Chondrocyte (in vitro differentiated cells): ENCODE results near the gene TEX44. TPM values are rescaled to one million over a fixed set of nuclear protein-coding genes. Genes with fewer than 3 reads are reported as not detected.
"Not testable (repeated sequence)": the region's sequence is repeated elsewhere in the genome, so short reads cannot be mapped to it uniquely, and the experiment has no call there.

Experiments
- DNase-seq: peaks from one replicate; pipeline ENCODE4 v3.0.0; 2021; ENCODE audit warnings: mixed read lengths, low spot score
- H3K27ac Mint-ChIP-seq: one replicate; pipeline ENCODE4 v1.8.0; 2021; ENCODE audit warnings: mild to moderate bottlenecking, moderate library complexity, mixed read lengths; ENCODE audit not compliant: unreplicated experiment
- H3K27me3 Mint-ChIP-seq: 2 replicates; pipeline ENCODE4 v1.8.0; 2021; ENCODE audit warnings: low read depth, mixed read lengths
- H3K36me3 Mint-ChIP-seq: 2 replicates; pipeline ENCODE4 v1.8.0; 2021; ENCODE audit warnings: low read depth, mixed read lengths
- H3K4me1 Mint-ChIP-seq: 2 replicates; pipeline ENCODE4 v1.8.0; 2021; ENCODE audit warnings: low read depth, mild to moderate bottlenecking, mixed read lengths
- H3K4me3 Mint-ChIP-seq: one replicate; pipeline ENCODE4 v1.8.0; 2021; ENCODE audit warnings: mild to moderate bottlenecking, moderate library complexity, mixed read lengths; ENCODE audit not compliant: unreplicated experiment
- H3K9me3 Mint-ChIP-seq: 2 replicates; pipeline ENCODE4 v1.8.0; 2021; ENCODE audit warnings: low read depth, mixed read lengths
- CTCF ChIP-seq: fragments of 200-600 bp; sonication (generic); IDR thresholded peaks from 2 replicates; pipeline ENCODE4 v1.5.0; 2021; ENCODE audit warnings: antibody characterized with exemption, mild to moderate bottlenecking, moderate library complexity
- total RNA-seq: library from RNA; stranded (reverse); gene quantifications from 3 replicates; pipeline ENCODE4 v1.2.1, GENCODE V29; 2021

TEX44 gene
- total RNA-seq, 1 donor from 2014 or later = not detected

- Mint-ChIP-seq H3K27ac (no peak overlapping the region), H3K27me3 (peaks cover under 1% of the 10 kb centered on the region), H3K9me3 (peaks cover 3% of the 10 kb centered on the region), H3K4me3 (no peak overlapping the region), H3K36me3 (no peaks in the 10 kb centered on the region), H3K4me1 (no peaks in the 10 kb centered on the region)
- no peak for TF ChIP-seq CTCF
- no peak for DNase-seq
Observed at GRCh38 chr2:231568098-231568784, 24.4 kb upstream of the TEX44 start.

GRCh38 chr2:231568785-231569435 is 23.8 kb upstream of the TEX44 start:
- DNase-seq = no peak
- H3K27ac Mint-ChIP-seq = no peak overlapping the region
- no peaks in the 10 kb centered on the region for H3K4me1 Mint-ChIP-seq
- no peaks in the 10 kb centered on the region for H3K36me3 Mint-ChIP-seq
- no peak overlapping the region for H3K4me3 Mint-ChIP-seq
- H3K9me3 Mint-ChIP-seq = peaks cover 3% of the 10 kb centered on the region
- TF ChIP-seq CTCF = no peak
- H3K27me3 Mint-ChIP-seq = no peaks in the 10 kb centered on the region

GRCh38 chr2:231570915-231571314 is 21.7 kb upstream of the TEX44 start:
- H3K27me3 Mint-ChIP-seq, H3K36me3 Mint-ChIP-seq, H3K9me3 Mint-ChIP-seq, H3K27ac Mint-ChIP-seq, DNase-seq, H3K4me1 Mint-ChIP-seq, H3K4me3 Mint-ChIP-seq: not testable (repeated sequence)

GRCh38 chr2:231571661-231572191 is 20.9 kb upstream of the TEX44 start:
- Mint-ChIP-seq H3K9me3 (peaks cover 3% of the 10 kb centered on the region), H3K36me3 (no peaks in the 10 kb centered on the region), H3K27ac (no peak overlapping the region), H3K4me3 (no peak overlapping the region), H3K4me1 (no peaks in the 10 kb centered on the region), H3K27me3 (no peaks in the 10 kb centered on the region)
- TF ChIP-seq CTCF = no peak
- no peak for DNase-seq

GRCh38 chr2:231573096-231573495 is 19.6 kb upstream of the TEX44 start:
- Mint-ChIP-seq H3K4me3 (no peak overlapping the region), H3K27ac (no peak overlapping the region), H3K36me3 (no peaks in the 10 kb centered on the region), H3K27me3 (no peaks in the 10 kb centered on the region), H3K4me1 (peaks cover 3% of the 10 kb centered on the region), H3K9me3 (no peaks in the 10 kb centered on the region)
- no peak for TF ChIP-seq CTCF
- no peak for DNase-seq
